CD4-positive, alpha-beta T cell treated with Interleukin-10 for 1 hour (primary cell): ENCODE data around the gene TMEM141.
"Not testable (repeated sequence)": the region's sequence is repeated elsewhere in the genome, so short reads cannot be mapped to it uniquely, and the experiment has no call there.

ENCODE experiments used
- DNase-seq: peaks from one replicate; pipeline ENCODE4 v3.0.0-alpha.2; 2020

The TMEM141 gene

DNA sequence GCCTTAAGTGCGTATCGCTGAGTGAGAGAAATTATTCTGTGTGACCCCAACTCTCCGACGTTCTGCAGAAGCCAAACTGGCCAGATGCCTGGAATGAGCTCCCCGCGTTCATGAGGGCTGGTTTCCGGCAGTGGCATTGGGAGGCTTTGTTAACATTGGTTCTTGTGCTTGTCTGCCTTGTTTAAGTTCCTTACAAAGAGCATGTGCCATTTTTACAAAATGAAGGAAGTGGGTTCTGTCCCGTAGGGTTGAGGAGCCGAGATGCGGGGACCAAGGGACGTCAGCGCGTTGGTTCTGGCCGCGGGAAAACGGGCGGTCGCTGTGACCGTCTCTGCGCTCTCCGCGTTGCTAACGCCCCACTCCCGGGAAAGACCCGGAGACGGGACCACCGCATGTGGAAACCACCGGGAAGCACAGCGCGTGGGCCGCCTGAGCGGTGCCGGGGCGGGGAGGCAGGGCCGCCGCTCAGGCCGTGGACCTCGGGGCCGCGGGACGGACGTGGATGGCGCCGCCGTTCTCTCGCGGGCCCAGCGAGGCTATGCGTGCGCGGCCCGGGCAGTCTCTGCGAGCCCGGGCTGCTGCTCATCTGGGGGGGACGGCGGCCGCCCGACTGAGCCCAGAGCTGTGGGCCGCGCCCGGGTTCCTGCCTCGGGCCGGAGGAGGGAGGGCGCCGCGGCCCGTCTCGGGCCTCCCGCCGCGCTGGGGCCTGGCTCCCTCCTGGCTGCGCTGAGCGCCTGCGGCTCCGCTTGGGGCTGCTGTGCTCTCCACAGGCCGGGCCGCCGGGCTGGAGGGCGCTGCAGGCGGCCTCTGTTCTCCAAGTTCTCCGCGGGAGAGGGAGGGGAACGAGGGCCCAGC lies 30.1 kb downstream of the TMEM141 start:
- no peak for DNase-seq

- DNase-seq, result no peak
Measured at GRCh38 chr9:136821826-136822544, 30.8 kb downstream of the TMEM141 start.

GRCh38 chr9:136823136-136824046 lies 32.2 kb downstream of the TMEM141 start:
- DNase-seq, result no peak

- DNase-seq, result no peak
Measured at GRCh38 chr9:136824496-136825225, 33.5 kb downstream of the TMEM141 start.

DNA sequence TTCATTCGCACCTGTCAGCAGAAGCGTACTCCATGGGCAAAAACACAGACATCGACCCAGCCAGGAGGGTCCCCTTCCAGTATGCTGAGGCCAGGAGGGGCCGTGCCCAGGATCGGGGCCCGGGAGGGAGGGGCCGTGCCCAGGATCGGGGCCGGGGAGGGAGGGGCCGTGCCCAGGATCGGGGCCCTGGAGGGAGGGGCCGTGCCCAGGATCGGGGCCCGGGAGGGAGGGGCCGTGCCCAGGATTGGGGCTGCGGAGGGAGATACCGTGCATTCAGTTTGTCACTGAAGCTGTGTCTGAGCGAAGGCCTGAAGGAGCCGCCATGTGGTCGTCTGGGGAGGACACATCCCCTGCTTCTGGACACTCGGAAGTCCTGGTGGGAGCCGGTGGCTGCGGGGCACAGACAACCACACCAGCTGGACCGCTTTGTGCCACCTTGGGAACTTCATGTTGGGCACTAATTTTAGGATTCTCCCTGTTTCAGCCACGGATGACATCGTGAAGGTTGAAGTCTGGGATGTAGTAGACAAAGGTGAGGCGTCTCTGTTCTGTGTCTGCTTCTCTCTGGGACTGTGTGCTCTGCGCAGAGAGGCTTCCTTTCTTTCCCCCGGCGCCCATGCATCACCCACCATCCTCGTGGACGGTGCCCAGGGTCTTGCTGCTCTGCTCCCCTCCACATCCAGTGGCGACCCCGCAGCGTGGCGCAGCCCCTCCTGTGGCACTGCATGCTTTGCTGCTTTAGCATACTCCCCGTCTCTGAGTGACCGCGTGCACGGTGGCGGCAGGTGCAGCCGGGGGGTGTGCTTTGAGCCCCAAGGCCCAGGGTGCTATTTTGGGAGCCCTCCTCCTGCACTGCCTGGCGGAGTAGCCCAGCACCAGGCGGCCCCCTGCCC lies 34.4 kb downstream of the TMEM141 start:
- no peak for DNase-seq

DNA sequence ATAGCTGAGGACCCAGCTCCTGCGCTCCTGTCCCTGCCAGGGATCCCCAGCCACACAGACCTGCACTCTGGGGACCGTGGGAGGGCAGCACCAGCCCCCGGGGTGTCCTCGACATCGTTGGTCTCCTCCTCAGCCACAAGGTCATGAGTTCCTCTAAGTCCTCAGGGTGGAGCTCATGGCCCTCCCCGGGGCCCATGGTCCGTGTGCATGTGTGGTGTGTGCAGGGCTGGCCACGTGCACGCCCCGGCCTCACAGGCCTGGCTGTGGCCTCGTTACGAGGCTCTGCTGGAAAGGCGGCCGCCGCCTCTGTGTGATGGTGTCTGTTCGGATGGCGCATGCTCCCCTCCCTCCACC lies 35.0 kb downstream of the TMEM141 start:
- no peak for DNase-seq

DNA sequence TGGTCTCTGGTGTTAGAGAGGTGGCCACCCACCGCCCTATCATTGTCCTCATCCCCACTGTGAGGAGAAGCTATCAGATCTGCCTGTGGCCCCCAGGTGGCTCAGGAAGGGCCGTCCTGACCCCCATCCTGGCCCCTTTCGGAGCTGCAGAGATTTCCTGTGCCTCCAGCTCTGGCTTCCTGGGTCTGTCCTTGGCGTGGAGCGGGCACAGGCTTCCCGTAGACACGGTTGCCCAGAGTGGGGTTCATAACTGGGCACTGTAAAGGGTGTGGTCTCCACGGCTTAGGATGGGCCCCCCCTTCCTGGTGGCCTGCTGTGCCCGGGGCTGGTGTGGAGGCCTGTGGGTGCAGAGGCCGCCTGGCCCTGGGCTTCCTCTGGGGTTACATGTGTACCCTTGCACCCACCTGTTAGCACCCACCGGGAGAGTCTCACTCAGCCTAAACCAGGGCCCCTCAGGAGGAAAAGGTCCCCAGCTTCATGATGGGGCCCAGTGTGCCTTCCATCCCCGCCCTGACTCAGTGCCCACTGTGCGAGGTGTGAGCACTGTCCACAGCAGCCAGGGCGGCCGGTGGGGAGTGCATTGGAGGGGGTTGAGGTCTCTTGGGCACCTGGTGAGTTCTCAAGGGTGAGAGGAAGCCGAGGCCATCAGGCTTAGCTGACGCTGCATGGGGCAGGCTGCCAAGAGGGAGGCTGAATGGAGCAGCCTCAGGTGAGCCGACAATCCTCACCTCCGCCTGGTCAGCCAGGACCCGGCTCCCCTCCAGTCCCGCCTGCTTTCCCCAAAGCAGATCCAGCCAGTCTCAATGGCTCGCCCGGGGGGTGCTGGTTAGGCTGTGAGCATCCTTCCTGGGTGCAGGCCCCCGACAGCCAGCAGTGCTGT lies 35.8 kb downstream of the TMEM141 start:
- DNase-seq, result no peak

DNA sequence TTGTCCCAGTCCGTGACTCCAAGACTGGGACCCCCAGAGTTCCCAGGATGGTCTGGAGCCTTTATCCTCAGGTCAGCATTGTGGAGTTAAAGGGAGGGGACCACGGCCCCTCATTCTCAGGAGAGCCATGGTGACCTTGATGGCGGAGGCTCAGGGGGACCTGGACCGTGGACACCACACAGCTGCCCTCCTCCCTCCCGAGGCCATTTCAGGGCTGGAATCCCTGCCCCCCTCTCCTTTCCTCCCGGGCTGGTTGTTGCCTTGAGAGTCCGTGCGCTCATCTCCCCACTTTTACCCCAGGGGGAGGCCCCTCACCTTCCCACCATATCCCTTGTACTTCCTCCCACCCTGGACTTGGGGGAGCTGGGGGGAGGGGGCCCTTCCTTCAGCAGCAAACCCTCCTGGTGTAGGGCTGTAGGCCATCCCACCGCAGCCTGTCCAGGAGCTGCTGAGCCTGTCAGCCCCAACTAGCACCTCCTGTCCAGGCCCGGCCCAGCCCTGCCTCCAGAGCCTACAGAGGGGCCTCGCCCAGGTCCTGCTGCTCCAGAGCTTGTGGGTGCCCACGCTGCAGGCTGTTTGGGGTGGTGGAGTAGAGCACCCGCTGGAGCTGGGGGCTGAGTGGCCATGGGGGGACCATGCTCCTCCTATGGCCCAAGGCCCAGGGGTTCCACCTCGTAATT lies 36.8 kb downstream of the TMEM141 start:
- DNase-seq, result no peak

DNA sequence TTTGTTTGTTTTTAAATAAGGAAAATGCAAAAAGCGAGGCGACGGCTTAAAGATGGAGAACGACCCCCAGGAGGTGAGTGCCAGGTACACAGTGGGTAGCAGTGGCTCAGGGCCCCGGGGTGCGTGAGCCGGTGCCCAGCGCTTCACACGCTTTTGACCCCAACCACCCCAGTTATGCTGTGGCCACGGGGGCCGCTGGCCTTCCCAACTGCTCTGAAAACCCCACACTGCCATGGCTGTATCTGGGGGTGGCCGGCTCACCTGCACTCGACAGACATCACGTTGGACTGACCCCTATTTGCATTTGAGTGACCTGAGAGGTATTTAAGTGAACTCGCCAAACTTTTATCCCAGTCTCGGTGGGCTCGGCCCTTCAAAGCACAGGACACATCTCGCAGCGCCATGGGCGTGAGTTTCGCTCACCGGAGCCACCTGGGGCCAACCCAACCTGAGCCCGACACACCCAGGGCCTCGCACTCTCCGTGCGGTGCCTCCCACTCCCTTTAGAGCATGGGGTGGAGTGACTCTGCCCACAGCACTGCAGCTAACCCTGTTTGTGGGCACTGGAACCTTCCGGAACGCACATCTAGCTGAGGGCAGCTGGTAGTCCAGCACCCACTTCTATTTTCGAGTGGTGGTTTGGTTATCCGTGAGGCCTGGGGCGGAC lies 37.5 kb downstream of the TMEM141 start:
- no peak for DNase-seq

DNA sequence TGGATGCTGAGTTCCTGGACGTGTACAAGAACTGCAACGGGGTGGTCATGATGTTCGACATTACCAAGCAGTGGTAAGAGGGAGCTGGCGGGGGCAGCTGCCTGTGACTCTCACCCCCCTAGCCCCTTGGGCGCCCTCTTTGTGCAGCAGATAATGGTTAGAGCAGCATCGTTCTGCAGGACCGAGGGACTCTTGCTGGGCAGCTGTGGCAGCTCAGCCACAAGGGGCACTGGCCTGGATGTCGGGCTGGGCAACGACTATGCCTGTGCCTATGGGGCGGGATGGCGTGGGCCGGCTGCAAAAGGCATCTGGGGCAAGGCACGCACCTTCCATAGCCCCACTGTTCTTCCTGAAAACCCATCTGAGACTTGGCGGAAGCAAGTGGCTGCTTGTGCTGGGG lies 38.3 kb downstream of the TMEM141 start:
- no peak for DNase-seq

DNA sequence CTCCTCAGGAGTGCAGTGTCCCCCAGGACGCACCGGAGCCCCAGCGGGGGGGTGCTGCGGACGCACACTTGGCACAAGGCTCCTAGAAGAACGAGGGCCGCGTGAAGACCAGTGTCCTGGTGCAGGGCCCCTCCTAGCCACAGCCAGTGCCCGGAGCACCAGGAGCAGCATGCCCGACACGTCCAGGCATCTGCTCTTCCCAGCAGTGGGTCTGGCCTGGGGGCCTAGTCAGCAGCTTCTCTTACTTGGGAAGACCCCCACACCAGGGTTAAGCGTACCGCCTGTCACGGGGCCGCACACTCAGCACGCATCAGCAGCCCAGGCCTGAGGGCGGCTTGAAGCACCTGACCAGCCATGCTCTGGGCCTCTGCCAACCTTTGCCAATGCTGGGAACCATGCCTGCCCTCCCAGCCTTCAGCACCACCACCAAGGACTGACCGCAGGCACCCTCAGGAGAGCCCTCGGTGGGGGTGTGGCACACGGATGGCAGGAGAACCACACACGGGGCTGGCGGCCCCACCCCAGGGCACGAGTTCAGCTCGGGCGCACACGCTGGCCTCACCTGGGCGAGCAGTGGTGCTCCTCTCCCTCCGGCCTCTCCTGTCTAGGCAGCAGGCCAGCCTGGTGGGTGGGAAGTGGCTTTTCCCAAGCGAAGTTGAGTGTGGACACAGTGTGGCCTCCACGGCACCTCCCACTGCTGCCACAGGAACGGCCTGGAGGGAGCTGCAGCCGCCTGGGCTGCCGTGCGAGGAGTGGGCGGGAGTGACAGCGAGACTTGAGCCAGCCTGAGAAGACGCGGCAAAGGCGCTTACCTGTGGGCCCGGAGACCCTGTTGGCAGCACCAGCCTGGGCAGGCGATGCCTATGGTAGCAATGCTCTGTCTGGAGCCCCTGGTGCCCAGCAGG lies 39.1 kb downstream of the TMEM141 start:
- DNase-seq, result no peak

DNA sequence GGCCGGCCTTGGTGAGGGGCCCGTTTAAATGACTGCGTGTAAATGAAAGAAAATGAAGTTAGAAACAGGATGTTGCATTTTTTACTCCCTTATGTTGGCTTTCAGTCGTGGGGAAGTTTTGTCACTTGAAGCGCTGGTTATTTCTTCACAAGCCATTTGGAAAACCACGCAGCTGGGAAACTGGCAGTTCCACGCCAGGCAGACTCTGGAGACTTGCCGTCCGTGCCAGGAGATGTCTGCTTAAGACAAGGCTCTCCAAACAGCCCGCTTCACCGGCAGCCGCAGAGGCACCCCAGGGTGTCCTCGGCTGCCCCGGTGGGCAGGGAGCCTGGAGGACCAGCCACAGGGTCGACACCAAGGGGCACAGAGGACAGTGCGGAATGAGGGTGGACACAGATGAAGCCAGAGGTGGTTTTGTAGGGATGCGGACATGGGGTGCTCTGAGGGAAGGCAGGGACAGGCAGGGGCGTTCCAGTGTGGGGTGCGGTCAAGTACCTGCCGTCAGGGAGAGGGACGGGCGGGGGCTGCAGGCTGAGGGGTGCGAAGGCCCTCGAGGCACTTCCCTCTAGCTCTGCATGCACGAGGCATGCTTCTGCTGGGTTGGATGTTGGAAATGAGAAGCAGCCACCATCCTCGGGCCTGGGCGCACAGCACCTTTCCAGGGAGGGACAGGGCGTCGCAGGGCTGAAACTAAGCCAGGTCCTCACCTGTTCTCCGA lies 40.0 kb downstream of the TMEM141 start:
- DNase-seq, result no peak

DNA sequence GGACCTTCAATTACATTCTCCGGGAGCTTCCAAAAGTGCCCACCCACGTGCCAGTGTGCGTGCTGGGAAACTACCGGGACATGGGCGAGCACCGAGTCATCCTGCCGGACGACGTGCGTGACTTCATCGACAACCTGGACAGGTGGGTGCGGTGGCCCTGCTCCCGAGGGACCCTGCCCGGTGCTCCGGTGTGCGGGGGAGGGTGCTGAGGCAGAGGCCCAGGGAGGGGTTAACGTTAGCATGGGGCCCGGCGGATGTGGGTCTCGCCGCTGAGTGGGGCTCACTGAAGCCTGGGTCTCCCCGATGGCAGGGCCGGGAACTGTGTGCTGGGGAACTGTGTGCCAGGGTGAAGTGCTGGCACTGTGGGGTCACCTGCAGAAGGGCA lies 40.6 kb downstream of the TMEM141 start:
- DNase-seq, result no peak

DNA sequence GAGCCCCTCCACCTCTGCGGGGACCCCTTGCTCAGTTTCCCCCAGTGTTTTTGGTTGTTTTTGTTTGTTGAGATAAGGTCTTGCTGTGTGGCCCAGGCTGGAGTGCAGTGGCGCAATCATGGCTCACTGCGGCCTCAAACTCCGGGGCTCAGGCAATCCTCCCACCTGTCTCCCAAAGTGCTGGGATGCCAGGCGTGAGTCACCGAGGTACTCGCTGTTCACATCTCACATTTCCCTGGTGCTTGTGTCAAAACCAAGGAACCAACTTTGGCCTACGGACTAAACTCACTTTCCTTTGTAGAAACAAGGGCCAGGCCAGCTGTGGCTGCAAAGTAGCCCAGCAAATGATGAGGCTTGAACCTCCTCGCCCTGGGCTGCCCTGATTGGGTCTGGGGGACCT lies 41.4 kb downstream of the TMEM141 start:
- no peak for DNase-seq

- not testable (repeated sequence) for DNase-seq
Measured at GRCh38 chr9:136833381-136834048, 42.4 kb downstream of the TMEM141 start.

DNA sequence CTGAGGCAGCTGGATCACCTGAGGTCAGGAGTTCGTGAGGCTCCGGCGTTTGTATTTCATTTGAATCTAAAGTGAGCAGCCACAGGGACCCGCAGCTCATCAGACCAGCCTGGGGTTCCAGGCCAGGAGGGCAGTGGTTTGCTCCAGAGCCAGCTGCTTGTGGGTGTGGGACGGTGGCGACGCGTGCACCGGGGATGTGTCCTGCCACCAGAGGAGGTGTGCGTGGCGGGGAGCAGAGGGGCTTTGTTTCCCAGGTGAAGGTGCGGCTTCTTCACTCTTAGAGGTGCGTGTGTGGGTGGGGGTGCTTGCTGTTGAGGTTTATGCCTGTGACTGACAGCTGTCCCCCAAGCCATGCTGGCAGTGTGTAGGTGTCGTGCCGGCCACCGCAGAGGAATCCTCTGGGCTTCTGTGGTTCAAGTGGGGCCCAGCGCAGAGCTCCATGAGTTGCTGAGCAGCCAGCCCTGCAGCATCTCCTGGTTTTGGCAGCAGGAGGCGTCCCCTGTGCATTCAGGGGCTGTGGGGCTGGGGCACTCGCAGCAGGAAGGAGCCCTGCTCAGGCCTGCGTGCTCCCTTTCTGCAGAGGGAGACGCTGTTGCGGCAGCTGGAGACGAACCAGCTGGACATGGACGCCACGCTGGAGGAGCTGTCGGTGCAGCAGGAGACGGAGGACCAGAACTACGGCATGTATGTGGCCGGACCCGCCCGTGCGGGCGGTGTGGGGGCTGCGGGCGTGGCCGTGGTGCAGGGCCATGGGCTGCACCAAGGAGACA lies 44.2 kb downstream of the TMEM141 start:
- DNase-seq, result no peak
